Transverse colon (tissue), 4 donors: ENCODE measurements around the gene ITGA11. TPM values are rescaled to one million over a fixed set of nuclear protein-coding genes. Genes with fewer than 3 reads are reported as not detected.

Experiments used
- DNase-seq: peaks from one replicate; pipeline ENCODE4 v3.0.0-alpha.2; 2019
- H3K27ac ChIP-seq, 4 donors: fragments of 200-600 bp; sonication (generic); 2 replicates each; pipeline ENCODE4 v1.5.1; 2016 to 2018; ENCODE audit warnings: inconsistent platforms in 4 of 4
- H3K27me3 ChIP-seq: fragments of 200-600 bp; sonication (generic); 2 replicates; pipeline ENCODE4 v1.5.1; 2017; ENCODE audit warnings: inconsistent platforms
- H3K36me3 ChIP-seq, 4 donors: fragments of 200-600 bp; sonication (generic); 2 replicates each; pipeline ENCODE4 v1.5.1; 2017 to 2019; ENCODE audit warnings: inconsistent platforms in 4 of 4
- H3K4me1 ChIP-seq, 4 donors: fragments of 200-600 bp; sonication (generic); 2 replicates each; pipeline ENCODE4 v1.5.1; 2017 to 2020; ENCODE audit warnings: inconsistent platforms in 4 of 4
- H3K4me3 ChIP-seq, 4 donors: fragments of 200-600 bp; sonication (generic); 1 replicate in 1 of 4; 2 replicates in 3 of 4; pipeline versions ENCODE4 v1.5.1 to v1.6.1; 2017 to 2019; ENCODE audit warnings: inconsistent platforms in 4 of 4
- H3K9me3 ChIP-seq, 2 donors: fragments of 200-600 bp; sonication (generic); 2 replicates each; pipeline ENCODE4 v1.5.1; 2017 to 2019; ENCODE audit warnings: inconsistent platforms in 2 of 2
- EP300 ChIP-seq: sonication (generic); formaldehyde crosslinking; IDR thresholded peaks from one replicate; pipeline ENCODE4 v1.6.1; 2017; ENCODE audit warnings: antibody characterized with exemption, low read depth
- POLR2A ChIP-seq: fragments of 450-650 bp; IDR thresholded peaks from one replicate; pipeline ENCODE4 v1.6.1; 2016; ENCODE audit warnings: antibody characterized with exemption, mild to moderate bottlenecking, moderate library complexity
- POLR2AphosphoS5 ChIP-seq, 3 donors: sonication (generic); formaldehyde crosslinking; IDR thresholded peaks; one replicate each; pipeline ENCODE4 v1.6.1; 2016; ENCODE audit warnings: antibody characterized with exemption in 3 of 3
- WGBS, 2 donors: methylation state at CpG; one replicate each; pipeline ENCODE4 v1.1.5; 2018; ENCODE audit warnings: low coverage in 1 of 2; 5-methylcytosine and 5-hydroxymethylcytosine counted together
- in situ Hi-C, 4 donors: fragments of 200-750 bp; cut with MboI; loops; one replicate each; pipeline versions ENCODE4 v1.15.0 to v1.15.1; 2017; ENCODE audit warnings: low sequenced_read_pairs in 3 of 4, low pct_ligation_motif_present in 1 of 4, low pct_unique_long_range_greater_than_20kb in 1 of 4
- intact Hi-C: fragments of 100-400 bp; cut with DNase I; formaldehyde crosslinking; loops from one replicate; pipeline ENCODE4 v1.15.1; 2023; ENCODE audit warnings: low total_unique reads
- total RNA-seq, 4 donors: library from RNA; depleted of rRNA; stranded (reverse); fragments of >200 nt; gene quantifications; one replicate each; pipeline ENCODE4 v1.1.0, GENCODE V29; 2016
- TF ChIP-seq, protein P1 (sequence below), 5 experiments: fragments of 200-600 bp in 3 of 5; fragments of 450-650 bp in 2 of 5; sonication (generic) in 3 of 5; IDR thresholded peaks; 1 replicate in 2 of 5; 2 replicates in 3 of 5; pipeline ENCODE4 v1.5.1; 2016 to 2017; ENCODE audit warnings: antibody characterized with exemption in 5 of 5, inconsistent platforms in 3 of 5, mild to moderate bottlenecking in 2 of 5, moderate library complexity in 1 of 5

The ITGA11 gene
- total RNA-seq, 4 donors from 2014 or later: 0.37 to 3.2 (median 1.1) TPM

DNA sequence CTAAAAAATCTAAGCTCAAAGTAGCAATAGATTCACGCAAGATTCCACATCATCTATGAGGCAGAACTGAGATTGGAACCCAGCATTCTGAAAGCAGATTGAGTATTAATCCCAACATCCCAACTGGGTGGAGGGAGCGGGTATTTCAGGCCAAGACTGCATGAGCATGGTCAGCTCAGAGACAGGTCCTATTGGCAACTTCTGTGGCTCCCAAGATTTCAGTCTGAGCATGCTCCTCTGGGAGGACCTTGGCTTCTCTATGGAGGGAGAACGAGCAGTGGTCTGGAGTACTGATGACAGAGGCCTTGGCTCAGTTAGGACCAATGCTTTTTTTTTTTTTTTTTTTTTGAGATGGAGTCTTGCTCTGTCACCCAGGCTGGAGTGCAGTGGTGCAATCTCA is 4.0 kb upstream of the ITGA11 start:
- no peak overlapping the region for H3K4me3 ChIP-seq
- DNase-seq: no peak
- no peak for TF ChIP-seq POLR2A
- no peak for TF ChIP-seq EP300
- TF ChIP-seq, protein P1, sequence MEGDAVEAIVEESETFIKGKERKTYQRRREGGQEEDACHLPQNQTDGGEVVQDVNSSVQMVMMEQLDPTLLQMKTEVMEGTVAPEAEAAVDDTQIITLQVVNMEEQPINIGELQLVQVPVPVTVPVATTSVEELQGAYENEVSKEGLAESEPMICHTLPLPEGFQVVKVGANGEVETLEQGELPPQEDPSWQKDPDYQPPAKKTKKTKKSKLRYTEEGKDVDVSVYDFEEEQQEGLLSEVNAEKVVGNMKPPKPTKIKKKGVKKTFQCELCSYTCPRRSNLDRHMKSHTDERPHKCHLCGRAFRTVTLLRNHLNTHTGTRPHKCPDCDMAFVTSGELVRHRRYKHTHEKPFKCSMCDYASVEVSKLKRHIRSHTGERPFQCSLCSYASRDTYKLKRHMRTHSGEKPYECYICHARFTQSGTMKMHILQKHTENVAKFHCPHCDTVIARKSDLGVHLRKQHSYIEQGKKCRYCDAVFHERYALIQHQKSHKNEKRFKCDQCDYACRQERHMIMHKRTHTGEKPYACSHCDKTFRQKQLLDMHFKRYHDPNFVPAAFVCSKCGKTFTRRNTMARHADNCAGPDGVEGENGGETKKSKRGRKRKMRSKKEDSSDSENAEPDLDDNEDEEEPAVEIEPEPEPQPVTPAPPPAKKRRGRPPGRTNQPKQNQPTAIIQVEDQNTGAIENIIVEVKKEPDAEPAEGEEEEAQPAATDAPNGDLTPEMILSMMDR (IDR thresholded peaks at IDR 0.05): no peak
- 85 to 100% methylated on average over 1 to 3 of the region's 3 CpGs for WGBS, 2 donors
- H3K27me3 ChIP-seq: peaks cover 37% of the 10 kb centered on the region
- in situ Hi-C loops: no loop called here
- no peak overlapping the region for H3K27ac ChIP-seq
- intact Hi-C loops: no loop called here
- H3K4me1 ChIP-seq: peaks cover 0 to 15% (median 10%) of the 10 kb centered on the region in 4 donors
- no peaks in the 10 kb centered on the region for H3K9me3 ChIP-seq
- H3K36me3 ChIP-seq: no peaks in the 10 kb centered on the region

DNA sequence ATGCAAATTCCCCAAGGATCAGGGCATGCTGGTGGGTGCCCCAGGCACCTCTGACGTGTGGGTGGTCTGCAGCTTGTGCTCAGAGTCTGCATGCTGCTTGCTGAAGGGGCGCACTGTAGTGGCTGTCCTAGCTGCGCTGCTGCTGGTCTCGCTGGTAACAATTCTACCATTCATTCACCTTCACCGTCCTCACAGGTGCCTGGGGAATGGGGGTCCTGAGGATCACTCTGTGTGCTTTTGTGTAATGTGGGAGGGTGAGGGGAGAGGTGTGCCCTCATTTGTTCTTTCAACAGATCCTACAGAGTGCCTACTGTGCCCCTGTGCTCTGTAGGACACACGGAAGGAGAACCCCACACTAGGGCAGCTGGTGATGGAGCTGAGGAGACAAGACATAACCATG is 2.1 kb upstream of the ITGA11 start:
- WGBS, 2 donors: 91% methylated on average over 6 of the region's 6 CpGs; no CpG with 5 or more reads in 1 of the 2 donors
- no peak for DNase-seq
- intact Hi-C loops (no loop called here), in situ Hi-C loops (no loop called here)
- H3K36me3 ChIP-seq: no peaks in the 10 kb centered on the region
- TF ChIP-seq POLR2AphosphoS5 (IDR thresholded peaks at IDR 0.05): no peak
- no peak for TF ChIP-seq POLR2A
- TF ChIP-seq, protein P1 (IDR thresholded peaks at IDR 0.05): no peak
- TF ChIP-seq EP300: no peak
- no peak overlapping the region for H3K27ac ChIP-seq
- peaks cover 52% of the 10 kb centered on the region for H3K27me3 ChIP-seq
- no peaks in the 10 kb centered on the region for H3K9me3 ChIP-seq
- H3K4me3 ChIP-seq: no peak overlapping the region
- peaks cover 0 to 18% (median 12%) of the 10 kb centered on the region in 4 donors for H3K4me1 ChIP-seq

DNA sequence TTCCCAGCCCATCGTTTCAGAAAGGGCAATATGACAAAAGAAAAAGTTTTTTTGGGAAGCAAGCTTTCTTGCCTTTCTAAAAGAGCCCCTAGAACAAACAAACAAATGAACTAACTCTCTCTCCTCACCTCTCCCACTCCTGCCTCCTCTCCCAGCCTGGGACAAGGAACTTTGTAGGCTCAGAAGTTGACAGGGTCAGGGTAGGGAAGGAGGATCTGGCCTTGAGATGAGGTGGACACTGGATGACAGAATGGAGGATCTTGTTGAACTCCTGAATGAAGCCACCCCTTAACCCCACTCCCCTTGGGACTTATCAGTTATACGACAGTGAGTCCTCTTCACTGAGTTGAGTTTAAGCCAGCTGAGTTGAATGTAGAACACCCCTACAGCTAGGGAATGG is 1.6 kb upstream of the ITGA11 start:
- in situ Hi-C loops: no loop called here
- H3K4me3 ChIP-seq: no peak overlapping the region
- no peak overlapping the region for H3K27ac ChIP-seq
- H3K4me1 ChIP-seq: peaks cover 0 to 18% (median 12%) of the 10 kb centered on the region in 4 donors
- TF ChIP-seq POLR2AphosphoS5 (IDR thresholded peaks at IDR 0.05) (no peak), POLR2A (no peak), EP300 (no peak)
- TF ChIP-seq, protein P1 (IDR thresholded peaks at IDR 0.05): no peak
- peaks cover 52% of the 10 kb centered on the region for H3K27me3 ChIP-seq
- H3K9me3 ChIP-seq: no peaks in the 10 kb centered on the region
- intact Hi-C loops: no loop called here
- 41% methylated on average over 2 of the region's 2 CpGs; no CpG with 5 or more reads in 1 of the 2 donors for WGBS, 2 donors
- H3K36me3 ChIP-seq: no peaks in the 10 kb centered on the region
- DNase-seq: no peak

DNA sequence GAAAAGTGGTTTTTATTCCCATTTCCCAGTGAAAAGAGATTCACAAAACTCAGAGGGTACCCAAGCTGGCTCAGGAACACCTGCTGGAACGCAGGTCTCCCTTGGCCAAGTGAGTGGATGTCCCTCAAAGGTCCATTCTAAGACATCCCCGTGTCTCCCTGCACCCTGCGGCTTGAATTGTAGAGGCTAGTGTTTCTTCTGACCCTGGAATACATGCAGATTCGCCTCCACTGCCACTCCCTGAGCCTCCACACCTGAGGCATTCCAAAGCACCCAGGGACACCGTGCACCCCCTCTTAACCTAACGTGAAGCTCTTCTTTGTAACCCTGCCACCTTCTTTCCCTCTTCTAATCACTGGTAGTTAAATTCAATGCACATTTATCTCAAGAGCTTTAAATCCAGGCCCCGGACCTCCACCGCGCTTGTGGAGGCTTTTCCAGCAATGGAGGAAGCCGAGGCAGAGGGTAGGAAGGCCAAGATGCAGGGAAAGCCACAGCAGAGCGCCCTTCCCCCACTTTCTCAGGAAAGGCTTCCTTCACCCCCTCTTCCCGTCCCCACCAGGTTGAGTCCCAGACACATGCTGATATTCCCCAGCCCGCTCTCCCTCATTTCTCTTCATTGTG is 590 bp upstream of the ITGA11 start:
- no peaks in the 10 kb centered on the region for H3K36me3 ChIP-seq
- 68 to 80% methylated on average over 6 to 13 of the region's 13 CpGs for WGBS, 2 donors
- no peak for DNase-seq
- H3K9me3 ChIP-seq: no peaks in the 10 kb centered on the region
- H3K27me3 ChIP-seq: peaks cover 52% of the 10 kb centered on the region
- intact Hi-C loops: no loop called here
- TF ChIP-seq EP300 (no peak), POLR2AphosphoS5 (IDR thresholded peaks at IDR 0.05) (no peak), POLR2A (no peak)
- TF ChIP-seq, protein P1 (IDR thresholded peaks at IDR 0.05): no peak
- H3K4me1 ChIP-seq: peaks cover 0 to 18% (median 12%) of the 10 kb centered on the region in 4 donors
- in situ Hi-C loops: no loop called here
- no peak overlapping the region for H3K27ac ChIP-seq
- peak overlapping the region in 1 of 4 donors; percentile 44 for H3K4me3 ChIP-seq
